Psoas muscle (tissue), 8 donors: ENCODE results near the gene TWIST1. TPM values are rescaled to one million over a fixed set of nuclear protein-coding genes. Genes with fewer than 3 reads are reported as not detected.

Source experiments
- ATAC-seq, 4 donors: fragments of 200-7000 bp; cut with Tn5 transposase; one replicate each; pipeline ENCODE4 v1.9.1; 2020; ENCODE audit warnings: moderate library complexity in 3 of 4, mild to moderate bottlenecking in 2 of 4
- DNase-seq, 2 donors: peaks; one replicate each; pipeline ENCODE4 v3.0.0-alpha.2; 2020
- H3K27ac ChIP-seq: fragments of 200-600 bp; one replicate; pipeline ENCODE4 v1.8.0; 2022
- H3K27me3 ChIP-seq, 3 donors: fragments of 200-600 bp in 1 of 3; one replicate each; pipeline versions ENCODE4 v1.6.1 to v1.8.0; 2013 to 2022; ENCODE audit warnings: low read length in 2 of 3, mild to moderate bottlenecking in 2 of 3, moderate library complexity in 1 of 3; ENCODE audit not compliant: insufficient read depth in 3 of 3
- H3K36me3 ChIP-seq, 2 donors: fragments of 200-600 bp in 1 of 2; one replicate each; pipeline versions ENCODE4 v1.6.1 to v1.8.0; 2013 to 2022; ENCODE audit warnings: low read depth in 1 of 2, mild to moderate bottlenecking in 1 of 2, moderate library complexity in 1 of 2; ENCODE audit not compliant: insufficient read depth in 1 of 2
- H3K4me1 ChIP-seq: fragments of 200-600 bp; one replicate; pipeline ENCODE4 v1.8.0; 2022
- H3K4me3 ChIP-seq: fragments of 200-600 bp; one replicate; pipeline ENCODE4 v1.8.0; 2022; ENCODE audit warnings: mild to moderate bottlenecking
- H3K9me3 ChIP-seq: fragments of 200-600 bp; one replicate; pipeline ENCODE4 v1.8.0; 2022
- CTCF ChIP-seq: fragments of 200-600 bp; IDR thresholded peaks from one replicate; pipeline ENCODE4 v1.8.0; 2022; ENCODE audit warnings: antibody characterized with exemption
- WGBS, 3 donors: extraction: QIAGEN DNeasy Blood & Tissue Kit; methylation state at CpG; one replicate each; pipeline versions ENCODE4 v1.1.6 to v1.1.7; 2013; 5-methylcytosine and 5-hydroxymethylcytosine counted together
- intact Hi-C, 2 donors: fragments of 100-400 bp; cut with DNase I; formaldehyde crosslinking; loops; one replicate each; pipeline versions ENCODE4 v1.11.0 to v1.14.2; 2022
- polyA plus RNA-seq, 3 donors: library from polyadenylated mRNA; stranded (reverse); fragments of 200-250 nt; gene quantifications; one replicate each; pipeline ENCODE4 v1.2.3, GENCODE V29; 2013
- total RNA-seq, 4 donors: library from RNA; stranded (reverse); fragmentation: NEBNext Ultra II Directional in 2 of 4; extraction: Animal tissue kit (Norgen Biotek cat#: 25700) in 2 of 4; gene quantifications; one replicate each; pipeline versions ENCODE4 v1.2.1 to v1.2.4, GENCODE V29; 2021 to 2023
- donor health status: healthy with polysubstance abuse.
- donor health status: DM: no; HTN: no; CAD: no; lungs with moderate emphysema.
- donor health status: Bipolar disorder and iron deficiency.
- donor health status: healthy.
- donor health status: DM: yes; HTN: yes; CAD: no.
- donor health status: DM: no; HTN: no; CAD: no.
- donor health status: DM: no; HTN: no; CAD: no.
- donor health status: DM: yes; HTN: yes; CAD: no.

The TWIST1 gene
- total and polyA plus RNA-seq, 7 donors = 0.20 to 1.1 (median 0.39) TPM; not detected in 1

DNA sequence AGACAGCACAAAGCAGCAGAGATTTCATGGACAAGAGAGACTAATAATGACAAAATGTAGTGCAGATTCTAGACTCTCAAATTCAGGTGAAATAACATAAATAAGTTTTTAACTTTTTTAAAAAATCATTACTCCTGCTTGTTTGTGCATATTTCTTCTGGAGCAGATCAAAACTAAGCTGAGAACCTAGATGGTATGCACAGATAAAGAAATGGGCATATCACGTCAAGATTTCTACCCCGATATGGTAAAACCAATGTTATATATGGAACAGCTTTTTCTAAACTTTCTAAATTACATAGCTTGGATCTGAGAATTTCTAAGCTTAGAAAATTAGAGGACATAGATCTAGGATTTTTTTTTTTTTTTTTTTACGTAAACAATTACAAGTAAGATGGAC is 18.2 kb downstream of the TWIST1 start:
- Histone ChIP-seq H3K27ac (no peak overlapping the region), H3K4me3 (no peak overlapping the region), H3K27me3 (peaks cover 3 to 23% (median 4%) of the 10 kb centered on the region in 3 donors), H3K36me3 (no peaks in the 10 kb centered on the region), H3K4me1 (no peaks in the 10 kb centered on the region), H3K9me3 (no peaks in the 10 kb centered on the region)
- WGBS, 3 donors = 91 to 93% (median 92%) methylated on average over 3 of the region's 3 CpGs
- DNase-seq (no peak), ATAC-seq (no peak)
- no peak for TF ChIP-seq CTCF
- intact Hi-C loops = no loop called here

DNA sequence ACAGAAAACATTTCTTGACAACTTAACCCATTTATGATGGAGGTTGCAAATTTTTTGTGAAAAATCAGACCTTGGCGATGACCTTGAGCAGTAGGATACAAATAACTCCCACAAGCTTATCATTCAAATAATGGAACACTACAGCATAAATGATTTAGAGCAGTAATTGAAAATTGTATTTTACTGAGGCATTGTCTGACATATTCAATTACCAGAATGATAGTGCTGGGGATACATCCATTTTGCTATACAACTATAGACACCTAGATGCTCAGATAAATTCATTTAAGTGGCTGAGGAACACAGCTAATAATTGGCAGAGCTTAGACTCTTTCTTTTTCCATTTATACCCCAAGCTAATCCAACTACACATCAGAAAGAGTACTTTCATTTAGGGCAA is 18.9 kb downstream of the TWIST1 start:
- TF ChIP-seq CTCF = no peak
- DNase-seq (no peak), ATAC-seq (no peak)
- no peak overlapping the region for H3K27ac ChIP-seq
- no peaks in the 10 kb centered on the region for H3K9me3 ChIP-seq
- H3K27me3 ChIP-seq = peaks cover 3 to 21% (median 4%) of the 10 kb centered on the region in 3 donors
- no peak overlapping the region for H3K4me3 ChIP-seq
- 79 to 92% (median 91%) methylated on average over 1 of the region's 1 CpG for WGBS, 3 donors
- H3K36me3 ChIP-seq = no peaks in the 10 kb centered on the region
- H3K4me1 ChIP-seq = no peaks in the 10 kb centered on the region
- intact Hi-C loops = no loop called here

DNA sequence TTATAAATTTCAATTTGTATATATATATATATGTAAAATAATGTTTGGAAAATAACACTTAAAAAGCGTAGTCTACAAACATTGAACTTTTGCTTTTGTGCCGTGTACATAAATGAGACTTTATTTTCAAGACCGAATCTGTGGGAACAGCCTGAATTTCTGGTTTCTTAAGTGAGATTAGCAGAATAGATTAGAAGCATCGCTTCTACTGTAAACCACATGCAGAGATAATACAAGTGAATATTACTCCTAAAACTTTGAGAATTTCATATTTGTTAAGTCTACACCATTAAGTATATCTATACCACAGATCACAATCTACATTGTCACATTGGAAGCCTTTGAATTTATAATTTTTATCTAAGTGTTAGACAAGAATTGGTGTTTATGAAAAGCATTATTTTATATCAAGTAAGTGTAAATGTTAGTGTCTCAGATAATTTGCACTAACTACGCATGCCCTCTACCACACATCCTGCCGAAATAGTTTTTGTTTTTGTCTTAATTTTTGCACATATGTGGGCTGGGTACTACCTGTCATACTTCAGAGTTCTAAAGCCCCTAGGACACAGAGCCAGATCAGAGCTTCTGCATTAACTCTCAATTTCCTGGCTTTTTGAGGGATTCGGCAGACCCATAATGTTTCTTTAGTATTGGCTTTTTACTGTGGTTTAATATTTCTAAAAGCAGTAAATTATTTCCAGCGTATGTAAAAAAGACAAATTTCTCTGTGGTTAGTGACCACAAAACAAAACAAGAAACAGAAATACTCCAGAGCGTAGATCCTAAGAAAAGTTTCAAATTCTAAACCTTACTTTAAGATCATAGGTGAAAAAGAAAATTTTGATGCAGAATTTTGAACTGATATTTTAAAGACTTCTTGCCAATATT is 20.0 kb downstream of the TWIST1 start:
- H3K4me1 ChIP-seq = no peaks in the 10 kb centered on the region
- H3K36me3 ChIP-seq = no peaks in the 10 kb centered on the region
- intact Hi-C loops = no loop called here
- ATAC-seq = no peak
- TF ChIP-seq CTCF = no peak
- no peak overlapping the region for H3K4me3 ChIP-seq
- no peak for DNase-seq
- WGBS, 3 donors = 76 to 81% (median 80%) methylated on average over 9 of the region's 9 CpGs
- no peak overlapping the region for H3K27ac ChIP-seq
- peaks cover under 1 to 11% (median 1%) of the 10 kb centered on the region in 3 donors for H3K27me3 ChIP-seq
- H3K9me3 ChIP-seq = no peaks in the 10 kb centered on the region

DNA sequence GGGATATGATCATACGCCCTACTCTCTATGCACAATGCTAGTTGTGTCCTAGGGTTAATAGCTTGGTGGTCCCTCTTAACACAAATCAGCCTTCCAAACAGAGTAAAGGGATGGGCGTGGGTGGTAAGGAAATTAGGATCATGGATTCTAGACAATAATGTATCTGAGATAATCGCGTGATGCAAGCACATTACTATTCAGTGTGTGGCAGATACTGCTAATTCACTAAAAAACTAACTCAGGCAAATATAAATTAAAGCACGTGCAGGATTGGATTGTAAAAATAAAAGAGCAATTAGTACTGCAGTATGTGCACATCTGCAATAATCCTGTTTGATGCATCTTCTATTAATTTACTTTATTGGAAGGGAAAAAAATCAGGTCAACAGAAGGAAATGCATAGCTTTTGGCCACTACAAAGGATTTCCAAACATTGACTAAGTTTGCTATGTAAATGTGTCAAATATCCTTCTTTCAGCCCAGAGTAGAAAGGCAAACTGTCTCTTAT is 22.0 kb downstream of the TWIST1 start:
- WGBS, 3 donors = 76 to 83% (median 76%) methylated on average over 5 of the region's 5 CpGs
- ATAC-seq = no peak
- H3K4me3 ChIP-seq = no peak overlapping the region
- H3K9me3 ChIP-seq = no peaks in the 10 kb centered on the region
- no peaks in the 10 kb centered on the region for H3K36me3 ChIP-seq
- H3K4me1 ChIP-seq = no peaks in the 10 kb centered on the region
- no peak for TF ChIP-seq CTCF
- no peak for DNase-seq
- H3K27me3 ChIP-seq = peaks cover 0 to 5% (median 0%) of the 10 kb centered on the region in 3 donors
- intact Hi-C loops = no loop called here
- no peak overlapping the region for H3K27ac ChIP-seq
